Measurements from ENCODE around the gene LEP. TPM values are rescaled to one million over a fixed set of nuclear protein-coding genes. Genes with fewer than 3 reads are reported as not detected.

LEP gene
- total and polyA plus RNA-seq, 2 of the 8 experiments (the other 6 are each of a cell fraction or from before 2014, with no cell fraction given) = not detected

GRCh38 chr7:128201067-128201689 lies 39.9 kb upstream of the LEP start:
- Histone ChIP-seq H3K27ac (ENCODE audit: low read depth, low read length) (no peak overlapping the region), H3K23ac (ENCODE audit: insufficient read length) (no peak overlapping the region), H2AFZ (ENCODE audit: low read length) (peak overlapping the region; percentile 97), H4K8ac (ENCODE audit: extremely low read depth, insufficient read depth, low read length) (peak overlapping the region; percentile 7; the same call in 1 of the 2 replicates), H3K4me3 (ENCODE audit: extremely low read depth in 1 of 4, insufficient read depth in 2 of 4, low read depth in 3 of 4, low read length in 4 of 4) (peak overlapping the region; percentile 52 to 71 (median 66)), H3K79me1 (ENCODE audit: low read depth, low read length) (no peaks in the 10 kb centered on the region), H3K23me2 (ENCODE audit: low read depth, low read length) (peaks cover 7% of the 10 kb centered on the region; the same call in 1 of the 2 replicates), H3K4me1 (replicated peaks in 1 of 4; ENCODE audit: control insufficient read depth in 3 of 4, insufficient read depth in 4 of 4, low read length in 3 of 4) (peaks cover 0 to 7% (median 6%) of the 10 kb centered on the region in 4 experiments; a peak in 6 of 7 replicates), H2BK120ac (replicated peaks; ENCODE audit: low read depth, low read length) (no peak overlapping the region), H2AK5ac (ENCODE audit: low read depth, low read length) (no peak overlapping the region), H2BK20ac (ENCODE audit: low read length) (no peak overlapping the region), H4K20me1 (replicated peaks in 1 of 2; ENCODE audit: control insufficient read depth in 1 of 2, insufficient read depth in 2 of 2, low read length in 2 of 2) (no peaks in the 10 kb centered on the region), H3K14ac (ENCODE audit: insufficient read length) (no peak overlapping the region), H3K4ac (replicated peaks; ENCODE audit: insufficient read length, low read depth, low read length) (no peak overlapping the region), H3K9ac (replicated peaks in 1 of 4; ENCODE audit: extremely low read depth in 1 of 4, low read depth in 3 of 4, low read length in 3 of 4) (peak overlapping the region in 1 of 4 experiments; percentile 13; a peak in 2 of 7 replicates), H2BK5ac (ENCODE audit: low read depth, low read length) (peak overlapping the region; percentile 32; the same call in 1 of the 2 replicates), H4K5ac (ENCODE audit: insufficient read length, low read depth, low read length) (no peak overlapping the region), H4K91ac (replicated peaks; ENCODE audit: insufficient read length, low read length) (no peak overlapping the region), H3K56ac (replicated peaks; ENCODE audit: insufficient read length, low read depth, low read length) (no peak overlapping the region), H3K36me3 (ENCODE audit: control insufficient read depth in 2 of 4, insufficient read depth in 4 of 4, low read length in 3 of 4) (no peaks in the 10 kb centered on the region), H3K27me3 (replicated peaks in 1 of 4; ENCODE audit: control insufficient read depth in 3 of 4, extremely low read depth in 1 of 4, insufficient read depth in 3 of 4, low read length in 3 of 4) (peaks cover 15 to 47% (median 39%) of the 10 kb centered on the region in 4 experiments), H3K18ac (ENCODE audit: extremely low read depth, low read length) (peak overlapping the region; percentile 5; the same call in 1 of the 2 replicates), H3K9me3 (ENCODE audit: insufficient read depth in 2 of 2, low read depth in 1 of 2, low read length in 1 of 2) (no peaks in the 10 kb centered on the region), H3K79me2 (ENCODE audit: control insufficient read depth in 1 of 2, insufficient read depth in 2 of 2, low read length in 2 of 2) (no peaks in the 10 kb centered on the region), H3K4me2 (ENCODE audit: insufficient read depth in 1 of 2, low read depth in 2 of 2, low read length in 2 of 2) (peak overlapping the region; percentile 76 to 93), H2BK12ac (ENCODE audit: low read depth, low read length) (0 out of 2 replicates have a peak overlapping the region, but pooled peaks have one; percentile 50), H2BK15ac (ENCODE audit: low read length) (0 out of 2 replicates have a peak overlapping the region, but pooled peaks have one; percentile 61)
- ChIA-PET CTCF (ENCODE audit: partially characterized antibody) (interaction anchor here (0.6 to 18.6 kb wide), 5 partner anchors 30 to 166 kb away, joined by 3 to 347 read pairs (median 6); no protein-coding TSS in a partner anchor), POLR2A (ENCODE audit: partially characterized antibody) (no interaction called here)
- FAIRE-seq (no peak), DNase-seq (ENCODE audit: low read depth in 1 of 2, low spot score in 2 of 2) (peak in 1 of 2 experiments; percentile 94)
- 7% methylated on average over 27 of the region's 37 CpGs; no CpG with 5 or more reads in 1 of the 2 experiments for WGBS, 2 experiments (ENCODE audit: extremely low coverage in 1 of 2, insufficient coverage in 1 of 2, insufficient read length in 1 of 2, insufficient replicate concordance in 2 of 2, low coverage in 1 of 2, low lambda C conversion rate in 2 of 2, missing lambda C conversion rate in 1 of 2)
- TF ChIP-seq PHF8 (conservative IDR thresholded peaks at IDR 0.05; ENCODE audit: low read depth, low read length) (0 out of 2 replicates have a peak, but pooled peaks have one; percentile 19), HDAC2 (IDR thresholded peaks at IDR 0.05; ENCODE audit: borderline replicate concordance in 1 of 2, low read depth in 2 of 2, low read length in 2 of 2) (no peak), ATF3 (IDR thresholded peaks at IDR 0.05; ENCODE audit: insufficient read depth, low read depth, low read length) (no peak), CREB1 (IDR thresholded peaks at IDR 0.05) (0 out of 2 replicates have a peak, but pooled peaks have one; percentile 4), RBBP5 (IDR thresholded peaks at IDR 0.05; ENCODE audit: borderline replicate concordance, low read depth, low read length) (0 out of 2 replicates have a peak, but pooled peaks have one; percentile 33), CEBPB (IDR thresholded peaks at IDR 0.05; ENCODE audit: low read depth, low read length) (no peak), SP2 (IDR thresholded peaks at IDR 0.05; ENCODE audit: low read length) (no peak), TBP (IDR thresholded peaks at IDR 0.05; ENCODE audit: low read depth, low read length) (peak; percentile 50; the same call in 1 of the 2 replicates), CBX8 (IDR thresholded peaks at IDR 0.05; ENCODE audit: borderline replicate concordance, low read depth, low read length) (no peak), SP1 (IDR thresholded peaks at IDR 0.05; ENCODE audit: low read depth, low read length) (no peak), HDAC6 (IDR thresholded peaks at IDR 0.05; ENCODE audit: low read depth, low read length) (no peak)
